Measurements from ENCODE around the gene POLR3H. TPM values are rescaled to one million over a fixed set of nuclear protein-coding genes. Genes with fewer than 3 reads are reported as not detected.

Gene POLR3H
- total RNA-seq, 1 experiment from 2014 or later = 92.1 TPM

- no peak for DNase-seq (ENCODE audit: low spot score)
- Histone ChIP-seq H3K27ac (ENCODE audit: low read depth, low read length, poor library complexity, severe bottlenecking) (peak overlapping the region; percentile 55), H3K4me3 (ENCODE audit: low read depth, low read length, poor library complexity, severe bottlenecking) (no peak overlapping the region), H3K9me3 (ENCODE audit: low read depth, low read length, poor library complexity, severe bottlenecking) (no peaks in the 10 kb centered on the region), H3K4me1 (ENCODE audit: insufficient read depth, low read length, poor library complexity, severe bottlenecking) (no peaks in the 10 kb centered on the region), H3K36me3 (ENCODE audit: insufficient read depth, low read length, poor library complexity, severe bottlenecking) (peaks cover 61% of the 10 kb centered on the region), H3K27me3 (replicated peaks; ENCODE audit: insufficient read depth, low read depth, low read length, poor library complexity) (no peaks in the 10 kb centered on the region)
- ChIA-PET CTCF (interaction anchor here (0.5 to 1.6 kb wide), 4 partner anchors 48 to 602 kb away, joined by 3 to 8 read pairs (median 6); no protein-coding TSS in a partner anchor), POLR2A (ENCODE audit: low non-redundant PET) (no interaction called here)
- intact Hi-C loops (cut with micrococcal nuclease; ENCODE audit: unreplicated experiment) = no loop called here
- TF ChIP-seq CTCF (conservative IDR thresholded peaks at IDR 0.05; ENCODE audit: low read depth, low read length) (no peak), EZH2 (IDR thresholded peaks at IDR 0.05; ENCODE audit: borderline replicate concordance, low read depth, low read length, poor library complexity, severe bottlenecking) (no peak)
- BruUV-seq (replicated peaks) = no TSS peak
Observed at GRCh38 chr22:41524251-41524661, 20.0 kb downstream of the POLR3H start.

- ChIA-PET CTCF (interaction anchor here (0.6 kb wide), 1 partner anchor 14 kb away, joined by 3 read pairs; no protein-coding TSS in a partner anchor), POLR2A (ENCODE audit: low non-redundant PET) (interaction anchor here (0.5 kb wide), 1 partner anchor 531 kb away, joined by 9 read pairs; no protein-coding TSS in a partner anchor)
- DNase-seq (ENCODE audit: low spot score) = no peak
- no TSS peak for BruUV-seq (replicated peaks)
- no peaks in the 10 kb centered on the region for H3K9me3 ChIP-seq (ENCODE audit: low read depth, low read length, poor library complexity, severe bottlenecking)
- peak overlapping the region; percentile 55 for H3K27ac ChIP-seq (ENCODE audit: low read depth, low read length, poor library complexity, severe bottlenecking)
- H3K4me3 ChIP-seq (ENCODE audit: low read depth, low read length, poor library complexity, severe bottlenecking) = no peak overlapping the region
- H3K27me3 ChIP-seq (replicated peaks; ENCODE audit: insufficient read depth, low read depth, low read length, poor library complexity) = no peaks in the 10 kb centered on the region
- no peaks in the 10 kb centered on the region for H3K4me1 ChIP-seq (ENCODE audit: insufficient read depth, low read length, poor library complexity, severe bottlenecking)
- intact Hi-C loops (cut with micrococcal nuclease; ENCODE audit: unreplicated experiment) = no loop called here
- peaks cover 60% of the 10 kb centered on the region for H3K36me3 ChIP-seq (ENCODE audit: insufficient read depth, low read length, poor library complexity, severe bottlenecking)
- no peak for TF ChIP-seq CTCF (conservative IDR thresholded peaks at IDR 0.05; ENCODE audit: low read depth, low read length)
- no peak for TF ChIP-seq EZH2 (IDR thresholded peaks at IDR 0.05; ENCODE audit: borderline replicate concordance, low read depth, low read length, poor library complexity, severe bottlenecking)
Observed at GRCh38 chr22:41523464-41524221, 20.6 kb downstream of the POLR3H start.

GRCh38 chr22:41522813-41523212, 21.5 kb downstream of the POLR3H start:
- Histone ChIP-seq H3K27me3 (replicated peaks; ENCODE audit: insufficient read depth, low read depth, low read length, poor library complexity) (no peaks in the 10 kb centered on the region), H3K27ac (ENCODE audit: low read depth, low read length, poor library complexity, severe bottlenecking) (peak overlapping the region; percentile 55), H3K4me1 (ENCODE audit: insufficient read depth, low read length, poor library complexity, severe bottlenecking) (no peaks in the 10 kb centered on the region), H3K36me3 (ENCODE audit: insufficient read depth, low read length, poor library complexity, severe bottlenecking) (peaks cover 59% of the 10 kb centered on the region), H3K9me3 (ENCODE audit: low read depth, low read length, poor library complexity, severe bottlenecking) (no peaks in the 10 kb centered on the region), H3K4me3 (ENCODE audit: low read depth, low read length, poor library complexity, severe bottlenecking) (no peak overlapping the region)
- POLR2A ChIA-PET (ENCODE audit: low non-redundant PET) = interaction anchor here (0.5 to 0.6 kb wide), 2 partner anchors 90 to 280 kb away, joined by 3 to 5 read pairs; no protein-coding TSS in a partner anchor
- CTCF ChIA-PET = no interaction called here
- no peak for TF ChIP-seq EZH2 (IDR thresholded peaks at IDR 0.05; ENCODE audit: borderline replicate concordance, low read depth, low read length, poor library complexity, severe bottlenecking)
- TF ChIP-seq CTCF (conservative IDR thresholded peaks at IDR 0.05; ENCODE audit: low read depth, low read length) = no peak
- no peak for DNase-seq (ENCODE audit: low spot score)
- intact Hi-C loops (cut with micrococcal nuclease; ENCODE audit: unreplicated experiment) = no loop called here
- no TSS peak for BruUV-seq (replicated peaks)

Data from A673 (cell line).